Parathyroid adenoma (tissue), 2 donors: ENCODE data around the gene CACNA1S.

Source experiments
- H2AFZ ChIP-seq: fragments of 300-600 bp; sonication (generic); one replicate; pipeline ENCODE4 v1.7.0; 2017; ENCODE audit warnings: antibody characterized with exemption, mild to moderate bottlenecking
- H3K27ac ChIP-seq: fragments of 300-600 bp; sonication (generic); one replicate; pipeline ENCODE4 v1.7.0; 2017
- H3K27me3 ChIP-seq: fragments of 300-600 bp; sonication (generic); one replicate; pipeline ENCODE4 v1.7.0; 2017; ENCODE audit warnings: low read length; ENCODE audit not compliant: control insufficient read depth, insufficient read depth
- H3K36me3 ChIP-seq: fragments of 300-600 bp; sonication (generic); one replicate; pipeline ENCODE4 v1.7.0; 2017; ENCODE audit warnings: low read length; ENCODE audit not compliant: control insufficient read depth, insufficient read depth
- H3K4me1 ChIP-seq: fragments of 300-600 bp; sonication (generic); one replicate; pipeline ENCODE4 v1.7.0; 2017; ENCODE audit warnings: control low read depth
- H3K4me2 ChIP-seq: fragments of 300-600 bp; sonication (generic); one replicate; pipeline ENCODE4 v1.7.0; 2017; ENCODE audit warnings: low read length
- H3K4me3 ChIP-seq: fragments of 300-600 bp; sonication (generic); one replicate; pipeline ENCODE4 v1.7.0; 2017; ENCODE audit warnings: low read depth, low read length
- H3K79me2 ChIP-seq: fragments of 300-600 bp; sonication (generic); one replicate; pipeline ENCODE4 v1.7.0; 2017; ENCODE audit warnings: control low read depth
- H3K9ac ChIP-seq: fragments of 300-600 bp; sonication (generic); one replicate; pipeline ENCODE4 v1.7.0; 2017; ENCODE audit warnings: mild to moderate bottlenecking
- H3K9me3 ChIP-seq: fragments of 300-600 bp; sonication (generic); one replicate; pipeline ENCODE4 v1.7.0; 2017; ENCODE audit warnings: low read length; ENCODE audit not compliant: control insufficient read depth
- CTCF ChIP-seq: fragments of 300-600 bp; sonication (generic); IDR thresholded peaks from one replicate; pipeline ENCODE4 v1.7.0; 2017; ENCODE audit warnings: antibody characterized with exemption, mild to moderate bottlenecking
- donor health status: primary hyperparathyroidism.

Gene CACNA1S

GRCh38 chr1:201112173-201112731 lies at the start of gene CACNA1S:
Gene CACNA1S, minus strand, starts transcription at chr1:201112426. Its CDS starts 87 bp downstream, at chr1:201112339.
- H3K27ac ChIP-seq: no peak within 1 kb of the TSS

DNA sequence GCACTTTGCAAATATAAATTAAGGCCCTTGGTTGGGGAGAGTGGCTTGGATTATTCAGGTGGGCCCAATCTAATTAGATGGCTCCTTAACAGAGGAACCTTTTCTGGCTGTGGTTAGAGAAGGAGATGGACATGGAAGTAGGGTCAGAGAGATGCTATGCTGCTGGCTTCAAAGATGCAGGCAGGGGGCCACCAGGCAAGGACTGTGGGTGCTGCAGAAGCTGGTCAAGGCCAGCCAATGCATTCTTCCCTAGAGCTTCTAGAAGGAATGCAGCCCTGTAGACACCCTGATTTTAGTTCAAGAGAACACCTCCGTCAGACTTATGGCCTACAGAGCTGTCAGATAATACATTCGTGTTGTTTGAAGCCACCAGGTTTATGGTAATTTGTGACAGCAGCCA lies 45.7 kb upstream of the CACNA1S start:
- Histone ChIP-seq H3K4me3 (no peak overlapping the region), H3K4me2 (no peak overlapping the region), H3K36me3 (no peaks in the 10 kb centered on the region), H2AFZ (no peak overlapping the region), H3K27ac (no peak overlapping the region), H3K4me1 (no peaks in the 10 kb centered on the region), H3K79me2 (no peaks in the 10 kb centered on the region), H3K9ac (no peak overlapping the region), H3K27me3 (no peaks in the 10 kb centered on the region), H3K9me3 (no peaks in the 10 kb centered on the region)
- TF ChIP-seq CTCF: no peak

More at GRCh38 chr1:201112173-201112731, at the start of gene CACNA1S:
- Histone ChIP-seq H3K4me1 (no peaks in the 10 kb centered on the region), H3K4me3 (no peak within 1 kb of the TSS), H3K9ac (no peak within 1 kb of the TSS), H2AFZ (no peak within 1 kb of the TSS), H3K27me3 (no peaks in the 10 kb centered on the region), H3K79me2 (no peaks in the 10 kb centered on the region), H3K36me3 (no peaks in the 10 kb centered on the region), H3K4me2 (no peak within 1 kb of the TSS), H3K9me3 (no peaks in the 10 kb centered on the region)
- no peak for TF ChIP-seq CTCF

DNA sequence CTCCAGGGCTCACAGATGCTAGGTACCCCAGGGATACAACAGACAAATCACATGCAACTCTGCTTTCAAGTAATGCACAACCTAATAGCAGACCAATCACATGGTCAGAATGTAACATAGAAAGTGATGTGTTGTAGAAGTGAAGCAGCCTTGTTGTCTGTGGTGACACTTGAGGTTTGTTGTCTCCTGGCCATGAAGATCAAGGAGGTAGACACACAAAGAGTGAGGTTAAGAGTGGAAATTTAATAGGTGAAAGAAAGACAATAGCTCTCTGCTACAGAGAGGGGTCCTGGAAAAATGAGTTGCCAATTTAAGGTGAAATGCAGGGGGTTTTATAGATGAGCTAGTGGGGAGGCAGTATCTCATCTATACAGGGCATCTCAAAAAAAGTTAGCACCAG lies 44.6 kb upstream of the CACNA1S start:
- H3K4me1 ChIP-seq: no peaks in the 10 kb centered on the region
- H3K36me3 ChIP-seq: no peaks in the 10 kb centered on the region
- H3K27ac ChIP-seq: no peak overlapping the region
- H2AFZ ChIP-seq: no peak overlapping the region
- H3K79me2 ChIP-seq: no peaks in the 10 kb centered on the region
- H3K4me3 ChIP-seq: no peak overlapping the region
- TF ChIP-seq CTCF: no peak
- H3K9ac ChIP-seq: no peak overlapping the region
- H3K4me2 ChIP-seq: no peak overlapping the region
- no peaks in the 10 kb centered on the region for H3K27me3 ChIP-seq
- H3K9me3 ChIP-seq: no peaks in the 10 kb centered on the region

- no peak overlapping the region for H3K4me3 ChIP-seq
- H3K4me2 ChIP-seq: no peak overlapping the region
- H2AFZ ChIP-seq: no peak overlapping the region
- TF ChIP-seq CTCF: no peak
- no peaks in the 10 kb centered on the region for H3K9me3 ChIP-seq
- H3K9ac ChIP-seq: no peak overlapping the region
- H3K4me1 ChIP-seq: no peaks in the 10 kb centered on the region
- H3K27ac ChIP-seq: no peak overlapping the region
- no peaks in the 10 kb centered on the region for H3K36me3 ChIP-seq
- no peaks in the 10 kb centered on the region for H3K79me2 ChIP-seq
- no peaks in the 10 kb centered on the region for H3K27me3 ChIP-seq
These were observed 44.1 kb upstream of the CACNA1S start for GRCh38 chr1:201156346-201156745.

GRCh38 chr1:201155354-201155753 lies 43.1 kb upstream of the CACNA1S start:
- Histone ChIP-seq H2AFZ (no peak overlapping the region), H3K27ac (no peak overlapping the region), H3K36me3 (no peaks in the 10 kb centered on the region), H3K27me3 (no peaks in the 10 kb centered on the region), H3K4me1 (no peaks in the 10 kb centered on the region), H3K4me2 (no peak overlapping the region), H3K9me3 (no peaks in the 10 kb centered on the region), H3K79me2 (no peaks in the 10 kb centered on the region), H3K9ac (no peak overlapping the region), H3K4me3 (no peak overlapping the region)
- TF ChIP-seq CTCF: no peak
